OCI-LY1 (cell line): Measurements from ENCODE around the gene ZNF248.

ENCODE experiments used
- EZH2 ChIP-seq: fragments of 200-600 bp; sonication (generic), shearing (Covaris generic); IDR thresholded peaks from 2 replicates; pipeline ENCODE4 v1.8.0; 2017; ENCODE audit warnings: borderline replicate concordance, mixed run types, mild to moderate bottlenecking, antibody characterized with exemption, low read length, moderate library complexity, mixed read lengths
- TF ChIP-seq, protein P1 (sequence below): fragments of 200-600 bp; sonication (generic), shearing (Covaris generic); IDR thresholded peaks from 2 replicates; pipeline ENCODE4 v1.5.1; 2017; ENCODE audit warnings: mild to moderate bottlenecking, antibody characterized with exemption, low read length, moderate library complexity, mixed read lengths

- TF ChIP-seq, protein P1, sequence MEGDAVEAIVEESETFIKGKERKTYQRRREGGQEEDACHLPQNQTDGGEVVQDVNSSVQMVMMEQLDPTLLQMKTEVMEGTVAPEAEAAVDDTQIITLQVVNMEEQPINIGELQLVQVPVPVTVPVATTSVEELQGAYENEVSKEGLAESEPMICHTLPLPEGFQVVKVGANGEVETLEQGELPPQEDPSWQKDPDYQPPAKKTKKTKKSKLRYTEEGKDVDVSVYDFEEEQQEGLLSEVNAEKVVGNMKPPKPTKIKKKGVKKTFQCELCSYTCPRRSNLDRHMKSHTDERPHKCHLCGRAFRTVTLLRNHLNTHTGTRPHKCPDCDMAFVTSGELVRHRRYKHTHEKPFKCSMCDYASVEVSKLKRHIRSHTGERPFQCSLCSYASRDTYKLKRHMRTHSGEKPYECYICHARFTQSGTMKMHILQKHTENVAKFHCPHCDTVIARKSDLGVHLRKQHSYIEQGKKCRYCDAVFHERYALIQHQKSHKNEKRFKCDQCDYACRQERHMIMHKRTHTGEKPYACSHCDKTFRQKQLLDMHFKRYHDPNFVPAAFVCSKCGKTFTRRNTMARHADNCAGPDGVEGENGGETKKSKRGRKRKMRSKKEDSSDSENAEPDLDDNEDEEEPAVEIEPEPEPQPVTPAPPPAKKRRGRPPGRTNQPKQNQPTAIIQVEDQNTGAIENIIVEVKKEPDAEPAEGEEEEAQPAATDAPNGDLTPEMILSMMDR: no peak
- no peak for TF ChIP-seq EZH2
Measured at GRCh38 chr10:37812290-37812689, 45.1 kb downstream of the ZNF248 start.
